Measurements from ENCODE around the gene ZNF668.

- TF ChIP-seq CTCF (IDR thresholded peaks at IDR 0.05), result no peak
- TF ChIP-seq POLR2AphosphoS5 (IDR thresholded peaks at IDR 0.05), result no peak
Measured at GRCh38 chr16:31113121-31114120, 39.4 kb upstream of the ZNF668 start.

Measured in stomach (tissue), 4 donors.